HEK293 (cell line): ENCODE data around the gene MELK.

Source experiments
- CTCF ChIA-PET: fragments of 350-600 bp; formaldehyde crosslinking; extraction: SDS; loops from one replicate; lab custom pipeline; 2021; ENCODE audit warnings: antibody characterized with exemption; lab: Yijun Ruan, JAX
- POLR2A ChIA-PET: fragments of 300-600 bp; formaldehyde crosslinking; extraction: SDS; loops from one replicate; lab custom pipeline; 2020; ENCODE audit warnings: antibody characterized with exemption, inconsistent platforms; lab: Yijun Ruan, JAX
- H3K27ac ChIP-seq: fragments of 200-500 bp; sonication (Bioruptor generic); 2 replicates; pipeline ENCODE4 v1.5.1; 2014; ENCODE audit warnings: low read depth, low read length, control low read depth, inconsistent platforms; ENCODE audit errors: extremely low read depth
- H3K36me3 ChIP-seq, 2 experiments: fragments of 200-500 bp in 1 of 2; sonication (Bioruptor generic) in 1 of 2; 1 replicate in 1 of 2; 2 replicates in 1 of 2; pipeline ENCODE4 v1.5.1; 2014 to 2017; ENCODE audit warnings: inconsistent platforms in 2 of 2, low read length in 2 of 2; ENCODE audit not compliant: control insufficient read depth in 2 of 2, insufficient read depth in 1 of 2
- H3K4me1 ChIP-seq: fragments of 200-500 bp; sonication (Bioruptor generic); 2 replicates; pipeline ENCODE4 v1.5.1; 2014; ENCODE audit warnings: mild to moderate bottlenecking, low read length, inconsistent platforms; ENCODE audit not compliant: control insufficient read depth, insufficient read depth
- H3K4me3 ChIP-seq: 2 replicates; pipeline ENCODE4 v1.5.1; 2011; ENCODE audit warnings: low read depth, mild to moderate bottlenecking, control low read depth, low read length, moderate library complexity
- H3K9me3 ChIP-seq: fragments of 200-500 bp; sonication (Bioruptor generic); 2 replicates; pipeline ENCODE4 v1.5.1; 2014; ENCODE audit warnings: low read depth, low read length, inconsistent platforms; ENCODE audit not compliant: control insufficient read depth, insufficient read depth
- MZF1 ChIP-seq: fragments of 450-650 bp; formaldehyde crosslinking; IDR thresholded peaks from 2 replicates; pipeline ENCODE4 v1.5.1; 2017; ENCODE audit warnings: missing biosample characterization, missing genetic modification characterization, borderline replicate concordance
- PATZ1 ChIP-seq: fragments of 450-650 bp; formaldehyde crosslinking; IDR thresholded peaks from 2 replicates; pipeline ENCODE4 v1.5.1; 2016; ENCODE audit warnings: missing biosample characterization, missing genetic modification characterization
- ZNF138 ChIP-seq: fragments of 450-650 bp; formaldehyde crosslinking; IDR thresholded peaks from 2 replicates; pipeline ENCODE4 v1.5.1; 2016; ENCODE audit warnings: missing biosample characterization, missing genetic modification characterization, borderline replicate concordance
- ZNF18 ChIP-seq: fragments of 450-650 bp; formaldehyde crosslinking; IDR thresholded peaks from 2 replicates; pipeline ENCODE4 v1.5.1; 2016; ENCODE audit warnings: missing biosample characterization, missing genetic modification characterization
- ZNF366 ChIP-seq: fragments of 450-650 bp; formaldehyde crosslinking; conservative IDR thresholded peaks from 2 replicates; pipeline ENCODE4 v1.5.1; 2016; ENCODE audit warnings: missing biosample characterization, missing genetic modification characterization
- ZNF473 ChIP-seq: fragments of 450-650 bp; formaldehyde crosslinking; IDR thresholded peaks from 2 replicates; pipeline ENCODE4 v1.5.1; 2017; ENCODE audit warnings: missing biosample characterization, missing genetic modification characterization

MELK gene

GRCh38 chr9:36721846-36722588 is 149.3 kb downstream of the MELK start:
- ChIA-PET POLR2A (no interaction called here), CTCF (interaction anchor here (1.3 to 1.9 kb wide), 2 partner anchors 9 to 315 kb away, joined by 5 read pairs; no protein-coding TSS in a partner anchor)
- Histone ChIP-seq H3K4me3 (no peak overlapping the region), H3K27ac (no peak overlapping the region), H3K36me3 (no peaks in the 10 kb centered on the region), H3K9me3 (no peaks in the 10 kb centered on the region), H3K4me1 (no peaks in the 10 kb centered on the region)
- TF ChIP-seq ZNF138 (tag by site-specific recombination) (no peak), MZF1 (tag by site-specific recombination) (peak; percentile 31; the same call in 1 of the 2 replicates)

- H3K27ac ChIP-seq: no peak overlapping the region
- POLR2A ChIA-PET: interaction anchor here (1.0 kb wide), 1 partner anchor 138 kb away, joined by 3 read pairs; no protein-coding TSS in a partner anchor
- H3K36me3 ChIP-seq: no peaks in the 10 kb centered on the region
- CTCF ChIA-PET: interaction anchor here (0.5 to 1.2 kb wide), 5 partner anchors 23 to 368 kb away, joined by 3 to 4 read pairs (median 3); no protein-coding TSS in a partner anchor
- no peak overlapping the region for H3K4me3 ChIP-seq
- TF ChIP-seq ZNF18 (tag by site-specific recombination): peak; percentile 67; the same call in 1 of the 2 replicates
- no peak for TF ChIP-seq ZNF473
- 0 out of 2 replicates have a peak, but pooled peaks have one; percentile 26 for TF ChIP-seq PATZ1 (tag by site-specific recombination)
- TF ChIP-seq ZNF366 (tag by site-specific recombination): no peak
- no peaks in the 10 kb centered on the region for H3K4me1 ChIP-seq
- H3K9me3 ChIP-seq: no peaks in the 10 kb centered on the region
Measured at GRCh38 chr9:36725777-36726356, 153.2 kb downstream of the MELK start.
